ENCODE measurements around the gene PTOV1.

Gene PTOV1

GRCh38 chr19:49864890-49865289 is 13.9 kb downstream of the PTOV1 start:
- Histone ChIP-seq H2BK120ac (ENCODE audit: low read depth, low read length) (no peak overlapping the region), H3K4me3 (ENCODE audit: low read length) (no peak overlapping the region), H3K79me1 (ENCODE audit: low read length) (peaks cover 9% of the 10 kb centered on the region), H3K27me3 (ENCODE audit: insufficient read depth, low read length, poor library complexity) (no peaks in the 10 kb centered on the region), H3K23ac (ENCODE audit: low read length) (no peak overlapping the region), H3K9ac (ENCODE audit: low read length) (no peak overlapping the region), H3K4ac (ENCODE audit: low read depth, low read length) (no peak overlapping the region), H2BK5ac (ENCODE audit: low read length) (no peak overlapping the region), H3K4me2 (ENCODE audit: low read length) (no peak overlapping the region), H4K5ac (ENCODE audit: low read length) (no peak overlapping the region), H3K56ac (ENCODE audit: low read length) (no peak overlapping the region), H4K8ac (ENCODE audit: low read depth, low read length) (no peak overlapping the region), H3K79me2 (ENCODE audit: control insufficient read depth, insufficient read depth, low read length) (peaks cover 20% of the 10 kb centered on the region), H2BK15ac (replicated peaks; ENCODE audit: low read depth) (no peak overlapping the region), H2AK5ac (ENCODE audit: low read length) (no peak overlapping the region), H3K27ac (ENCODE audit: low read depth, low read length) (no peak overlapping the region), H3K18ac (ENCODE audit: low read length) (no peak overlapping the region), H3K36me3 (ENCODE audit: control insufficient read depth, insufficient read depth, low read length) (peaks cover 14% of the 10 kb centered on the region), H3K4me1 (ENCODE audit: control insufficient read depth, low read depth, low read length) (peaks cover 2% of the 10 kb centered on the region)
- no peak for DNase-seq
- WGBS (ENCODE audit: extremely low coverage, insufficient coverage, low lambda C conversion rate) = no CpG with 5 or more reads among the region's 13 CpGs

GRCh38 chr19:49866933-49867782 is 16.2 kb downstream of the PTOV1 start, which contains the start of gene PNKP:
Gene PNKP, minus strand, starts transcription at chr19:49867576. Its CDS starts 372 bp downstream, at chr19:49867204.
- no peaks in the 10 kb centered on the region for H3K27me3 ChIP-seq (ENCODE audit: insufficient read depth, low read length, poor library complexity)
- no peak within 1 kb of the TSS for H2AK5ac ChIP-seq (ENCODE audit: low read length)
- H2BK15ac ChIP-seq (replicated peaks; ENCODE audit: low read depth) = no peak within 1 kb of the TSS
- H4K8ac ChIP-seq (ENCODE audit: low read depth, low read length) = no peak within 1 kb of the TSS
- peaks cover 20% of the 10 kb centered on the region for H3K79me2 ChIP-seq (ENCODE audit: control insufficient read depth, insufficient read depth, low read length)
- H2BK5ac ChIP-seq (ENCODE audit: low read length) = peak within 1 kb of the TSS; percentile 76
- H3K4ac ChIP-seq (ENCODE audit: low read depth, low read length) = no peak within 1 kb of the TSS
- H3K56ac ChIP-seq (ENCODE audit: low read length) = peak within 1 kb of the TSS; percentile 96
- H3K36me3 ChIP-seq (ENCODE audit: control insufficient read depth, insufficient read depth, low read length) = peaks cover 6% of the 10 kb centered on the region
- peak within 1 kb of the TSS; percentile 81 for H3K4me3 ChIP-seq (ENCODE audit: low read length)
- peak within 1 kb of the TSS; percentile 91 for H3K27ac ChIP-seq (ENCODE audit: low read depth, low read length)
- peak within 1 kb of the TSS; percentile 82 for H3K9ac ChIP-seq (ENCODE audit: low read length)
- H3K23ac ChIP-seq (ENCODE audit: low read length) = no peak within 1 kb of the TSS
- peak within 1 kb of the TSS; percentile 31 for H3K4me2 ChIP-seq (ENCODE audit: low read length)
- peaks cover 9% of the 10 kb centered on the region for H3K79me1 ChIP-seq (ENCODE audit: low read length)
- H4K5ac ChIP-seq (ENCODE audit: low read length) = no peak within 1 kb of the TSS
- H2BK120ac ChIP-seq (ENCODE audit: low read depth, low read length) = no peak within 1 kb of the TSS
- no CpG with 5 or more reads among the region's 65 CpGs for WGBS (ENCODE audit: extremely low coverage, insufficient coverage, low lambda C conversion rate)
- H3K18ac ChIP-seq (ENCODE audit: low read length) = peak within 1 kb of the TSS; percentile 63
- peak; percentile 95 for DNase-seq
- peaks cover 4% of the 10 kb centered on the region for H3K4me1 ChIP-seq (ENCODE audit: control insufficient read depth, low read depth, low read length)

GRCh38 chr19:49869009-49869483 is 18.1 kb downstream of the PTOV1 start:
- no peaks in the 10 kb centered on the region for H3K27me3 ChIP-seq (ENCODE audit: insufficient read depth, low read length, poor library complexity)
- H3K9ac ChIP-seq (ENCODE audit: low read length) = peak overlapping the region; percentile 44
- no peak overlapping the region for H2BK120ac ChIP-seq (ENCODE audit: low read depth, low read length)
- H2BK15ac ChIP-seq (replicated peaks; ENCODE audit: low read depth) = no peak overlapping the region
- no peak overlapping the region for H4K5ac ChIP-seq (ENCODE audit: low read length)
- no peak overlapping the region for H3K4ac ChIP-seq (ENCODE audit: low read depth, low read length)
- peaks cover 4% of the 10 kb centered on the region for H3K4me1 ChIP-seq (ENCODE audit: control insufficient read depth, low read depth, low read length)
- H2BK5ac ChIP-seq (ENCODE audit: low read length) = no peak overlapping the region
- H3K36me3 ChIP-seq (ENCODE audit: control insufficient read depth, insufficient read depth, low read length) = peaks cover 4% of the 10 kb centered on the region
- WGBS (ENCODE audit: extremely low coverage, insufficient coverage, low lambda C conversion rate) = no CpG with 5 or more reads among the region's 15 CpGs
- H2AK5ac ChIP-seq (ENCODE audit: low read length) = no peak overlapping the region
- no peak overlapping the region for H4K8ac ChIP-seq (ENCODE audit: low read depth, low read length)
- no peak overlapping the region for H3K4me3 ChIP-seq (ENCODE audit: low read length)
- peak overlapping the region; percentile 49 for H3K4me2 ChIP-seq (ENCODE audit: low read length)
- H3K18ac ChIP-seq (ENCODE audit: low read length) = no peak overlapping the region
- H3K79me1 ChIP-seq (ENCODE audit: low read length) = peaks cover 10% of the 10 kb centered on the region
- peak overlapping the region; percentile 42 for H3K27ac ChIP-seq (ENCODE audit: low read depth, low read length)
- no peak for DNase-seq
- peak overlapping the region; percentile 71 for H3K56ac ChIP-seq (ENCODE audit: low read length)
- no peak overlapping the region for H3K23ac ChIP-seq (ENCODE audit: low read length)
- H3K79me2 ChIP-seq (ENCODE audit: control insufficient read depth, insufficient read depth, low read length) = peaks cover 20% of the 10 kb centered on the region

- peak overlapping the region; percentile 88 for H3K4me2 ChIP-seq (ENCODE audit: low read length)
- H3K79me1 ChIP-seq (ENCODE audit: low read length) = peaks cover 13% of the 10 kb centered on the region
- H2BK120ac ChIP-seq (ENCODE audit: low read depth, low read length) = no peak overlapping the region
- peak overlapping the region; percentile 74 for H3K23ac ChIP-seq (ENCODE audit: low read length)
- peaks cover 18% of the 10 kb centered on the region for H3K79me2 ChIP-seq (ENCODE audit: control insufficient read depth, insufficient read depth, low read length)
- H4K5ac ChIP-seq (ENCODE audit: low read length) = peak overlapping the region; percentile 30
- no peaks in the 10 kb centered on the region for H3K27me3 ChIP-seq (ENCODE audit: insufficient read depth, low read length, poor library complexity)
- H3K36me3 ChIP-seq (ENCODE audit: control insufficient read depth, insufficient read depth, low read length) = peaks cover under 1% of the 10 kb centered on the region
- peak overlapping the region; percentile 85 for H3K4ac ChIP-seq (ENCODE audit: low read depth, low read length)
- H3K4me1 ChIP-seq (ENCODE audit: control insufficient read depth, low read depth, low read length) = peaks cover 4% of the 10 kb centered on the region
- peak overlapping the region; percentile 96 for H3K56ac ChIP-seq (ENCODE audit: low read length)
- WGBS (ENCODE audit: extremely low coverage, insufficient coverage, low lambda C conversion rate) = no CpG with 5 or more reads among the region's 67 CpGs
- peak overlapping the region; percentile 99 for H2AK5ac ChIP-seq (ENCODE audit: low read length)
- H3K4me3 ChIP-seq (ENCODE audit: low read length) = peak overlapping the region; percentile 44
- H4K8ac ChIP-seq (ENCODE audit: low read depth, low read length) = no peak overlapping the region
- DNase-seq = peak; percentile 100
- peak overlapping the region; percentile 69 for H3K27ac ChIP-seq (ENCODE audit: low read depth, low read length)
- peak overlapping the region; percentile 29 for H3K18ac ChIP-seq (ENCODE audit: low read length)
- no peak overlapping the region for H2BK15ac ChIP-seq (replicated peaks; ENCODE audit: low read depth)
- peak overlapping the region; percentile 87 for H3K9ac ChIP-seq (ENCODE audit: low read length)
- peak overlapping the region; percentile 65 for H2BK5ac ChIP-seq (ENCODE audit: low read length)
Measured at GRCh38 chr19:49869484-49870308, 18.7 kb downstream of the PTOV1 start.

GRCh38 chr19:49870309-49870901 is 19.4 kb downstream of the PTOV1 start:
- H4K5ac ChIP-seq (ENCODE audit: low read length) = peak overlapping the region; percentile 30
- peak overlapping the region; percentile 44 for H3K4me3 ChIP-seq (ENCODE audit: low read length)
- H3K4me2 ChIP-seq (ENCODE audit: low read length) = peak overlapping the region; percentile 88
- peak overlapping the region; percentile 65 for H2BK5ac ChIP-seq (ENCODE audit: low read length)
- H3K27me3 ChIP-seq (ENCODE audit: insufficient read depth, low read length, poor library complexity) = no peaks in the 10 kb centered on the region
- peaks cover 4% of the 10 kb centered on the region for H3K4me1 ChIP-seq (ENCODE audit: control insufficient read depth, low read depth, low read length)
- H3K18ac ChIP-seq (ENCODE audit: low read length) = no peak overlapping the region
- WGBS (ENCODE audit: extremely low coverage, insufficient coverage, low lambda C conversion rate) = no CpG with 5 or more reads among the region's 15 CpGs
- peaks cover 18% of the 10 kb centered on the region for H3K79me2 ChIP-seq (ENCODE audit: control insufficient read depth, insufficient read depth, low read length)
- no peaks in the 10 kb centered on the region for H3K36me3 ChIP-seq (ENCODE audit: control insufficient read depth, insufficient read depth, low read length)
- H3K23ac ChIP-seq (ENCODE audit: low read length) = peak overlapping the region; percentile 74
- peak overlapping the region; percentile 87 for H3K9ac ChIP-seq (ENCODE audit: low read length)
- H2BK120ac ChIP-seq (ENCODE audit: low read depth, low read length) = no peak overlapping the region
- H3K4ac ChIP-seq (ENCODE audit: low read depth, low read length) = peak overlapping the region; percentile 85
- peak overlapping the region; percentile 99 for H2AK5ac ChIP-seq (ENCODE audit: low read length)
- peak overlapping the region; percentile 96 for H3K56ac ChIP-seq (ENCODE audit: low read length)
- no peak for DNase-seq
- peak overlapping the region; percentile 69 for H3K27ac ChIP-seq (ENCODE audit: low read depth, low read length)
- peaks cover 8% of the 10 kb centered on the region for H3K79me1 ChIP-seq (ENCODE audit: low read length)
- H4K8ac ChIP-seq (ENCODE audit: low read depth, low read length) = no peak overlapping the region
- no peak overlapping the region for H2BK15ac ChIP-seq (replicated peaks; ENCODE audit: low read depth)
